IPS-18a (cell line): Measurements from ENCODE around the gene RHBDD1.

Experiments
- H3K27ac ChIP-seq: one replicate; pipeline ENCODE4 v1.5.1; 2013; ENCODE audit warnings: low read length
- H3K27me3 ChIP-seq: one replicate; pipeline ENCODE4 v1.6.1; 2013; ENCODE audit warnings: mild to moderate bottlenecking, low read length; ENCODE audit not compliant: control insufficient read depth, insufficient read depth
- H3K36me3 ChIP-seq: one replicate; pipeline ENCODE4 v1.6.1; 2013; ENCODE audit warnings: low read depth, low read length; ENCODE audit not compliant: control insufficient read depth
- H3K4me1 ChIP-seq: one replicate; pipeline ENCODE4 v1.6.1; 2013; ENCODE audit warnings: low read depth, low read length; ENCODE audit not compliant: control insufficient read depth
- H3K4me3 ChIP-seq: one replicate; pipeline ENCODE4 v1.5.1; 2013; ENCODE audit warnings: low read length
- H3K9ac ChIP-seq: one replicate; pipeline ENCODE4 v1.6.1; 2013; ENCODE audit warnings: mild to moderate bottlenecking, low read length, moderate library complexity
- H3K9me3 ChIP-seq: one replicate; pipeline ENCODE4 v1.6.1; 2013; ENCODE audit warnings: low read depth, low read length; ENCODE audit not compliant: control insufficient read depth

RHBDD1 gene

DNA sequence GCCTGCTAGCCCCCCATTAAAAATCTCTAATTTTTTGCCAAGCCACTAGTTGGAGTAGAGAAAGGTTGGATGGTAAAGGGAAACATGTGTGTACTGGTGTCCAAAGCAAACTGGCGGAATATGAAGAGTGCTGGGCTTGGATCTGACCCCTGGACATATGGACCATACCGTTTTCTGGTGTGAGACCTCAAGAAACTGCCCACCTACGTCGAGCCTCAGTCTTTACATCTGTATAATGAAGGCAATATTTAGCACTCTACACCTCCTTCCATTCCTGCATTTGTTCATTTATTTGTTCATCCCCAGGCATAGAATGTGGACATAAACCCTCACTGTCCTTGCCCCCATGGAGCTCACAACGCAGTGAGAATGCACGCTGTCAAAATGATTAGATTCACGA, 142.4 kb downstream of the RHBDD1 start:
- Histone ChIP-seq H3K4me3 (no peak overlapping the region), H3K27ac (no peak overlapping the region), H3K9ac (no peak overlapping the region), H3K9me3 (no peaks in the 10 kb centered on the region), H3K27me3 (no peaks in the 10 kb centered on the region), H3K36me3 (no peaks in the 10 kb centered on the region), H3K4me1 (no peaks in the 10 kb centered on the region)

GRCh38 chr2:226979004-226979403, 143.2 kb downstream of the RHBDD1 start:
- no peak overlapping the region for H3K27ac ChIP-seq
- H3K9ac ChIP-seq, result no peak overlapping the region
- no peaks in the 10 kb centered on the region for H3K27me3 ChIP-seq
- H3K36me3 ChIP-seq, result no peaks in the 10 kb centered on the region
- no peaks in the 10 kb centered on the region for H3K9me3 ChIP-seq
- H3K4me3 ChIP-seq, result no peak overlapping the region
- no peaks in the 10 kb centered on the region for H3K4me1 ChIP-seq

- H3K9me3 ChIP-seq, result no peaks in the 10 kb centered on the region
- H3K27ac ChIP-seq, result no peak overlapping the region
- H3K27me3 ChIP-seq, result no peaks in the 10 kb centered on the region
- no peaks in the 10 kb centered on the region for H3K36me3 ChIP-seq
- H3K4me1 ChIP-seq, result peaks cover 5% of the 10 kb centered on the region
- H3K4me3 ChIP-seq, result no peak overlapping the region
- H3K9ac ChIP-seq, result no peak overlapping the region
Observed at GRCh38 chr2:226981791-226982326, 146.0 kb downstream of the RHBDD1 start.

GRCh38 chr2:226983895-226984749, 148.3 kb downstream of the RHBDD1 start:
- no peaks in the 10 kb centered on the region for H3K36me3 ChIP-seq
- no peak overlapping the region for H3K9ac ChIP-seq
- no peaks in the 10 kb centered on the region for H3K27me3 ChIP-seq
- no peak overlapping the region for H3K27ac ChIP-seq
- peaks cover 5% of the 10 kb centered on the region for H3K4me1 ChIP-seq
- H3K9me3 ChIP-seq, result no peaks in the 10 kb centered on the region
- no peak overlapping the region for H3K4me3 ChIP-seq

GRCh38 chr2:226984750-226985582, 149.1 kb downstream of the RHBDD1 start:
- Histone ChIP-seq H3K4me3 (no peak overlapping the region), H3K36me3 (no peaks in the 10 kb centered on the region), H3K27me3 (no peaks in the 10 kb centered on the region), H3K27ac (no peak overlapping the region), H3K9me3 (no peaks in the 10 kb centered on the region), H3K9ac (no peak overlapping the region), H3K4me1 (peaks cover 5% of the 10 kb centered on the region)

DNA sequence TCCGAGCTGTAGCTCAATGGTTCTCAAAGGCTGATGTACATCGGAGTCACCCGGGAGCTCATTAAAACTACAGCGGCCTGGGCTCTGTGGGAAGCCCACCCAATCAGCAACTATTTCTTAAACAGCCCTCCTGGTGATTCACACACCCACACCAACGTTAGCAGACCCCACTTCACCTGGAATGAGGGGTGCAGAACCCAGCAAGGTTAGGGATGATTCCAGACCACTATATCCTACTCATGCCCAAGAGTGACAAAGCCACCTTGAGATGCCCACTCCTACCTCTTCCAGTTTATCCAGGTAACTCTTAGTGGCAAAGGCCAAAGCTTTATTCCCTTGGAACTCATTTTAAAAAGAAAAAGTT, 149.7 kb downstream of the RHBDD1 start:
- Histone ChIP-seq H3K4me3 (no peak overlapping the region), H3K9me3 (no peaks in the 10 kb centered on the region), H3K27me3 (no peaks in the 10 kb centered on the region), H3K4me1 (peaks cover 5% of the 10 kb centered on the region), H3K9ac (no peak overlapping the region), H3K36me3 (no peaks in the 10 kb centered on the region), H3K27ac (no peak overlapping the region)

DNA sequence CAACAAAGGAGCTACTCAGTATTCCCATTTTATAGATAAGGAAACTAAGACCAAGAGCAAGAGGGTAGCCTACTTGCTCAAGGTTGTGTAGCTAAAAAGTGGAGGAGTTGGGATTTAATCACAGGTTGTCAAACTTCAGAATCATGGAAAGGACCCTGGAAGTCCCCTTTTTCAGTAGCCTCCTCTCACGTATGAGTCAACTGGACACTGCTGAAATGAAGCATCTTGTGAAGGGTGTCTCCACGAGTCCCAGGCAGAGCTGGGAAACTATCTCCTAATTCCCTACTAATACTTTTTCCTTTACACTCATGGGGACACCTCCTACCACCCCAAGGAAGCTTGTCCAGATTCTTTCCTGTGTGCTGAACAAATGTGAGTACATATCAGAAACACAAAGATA, 155.8 kb downstream of the RHBDD1 start:
- H3K9me3 ChIP-seq, result no peaks in the 10 kb centered on the region
- H3K9ac ChIP-seq, result no peak overlapping the region
- H3K4me3 ChIP-seq, result no peak overlapping the region
- H3K27me3 ChIP-seq, result no peaks in the 10 kb centered on the region
- H3K4me1 ChIP-seq, result no peaks in the 10 kb centered on the region
- no peak overlapping the region for H3K27ac ChIP-seq
- peaks cover 4% of the 10 kb centered on the region for H3K36me3 ChIP-seq

GRCh38 chr2:226993171-226993570, 157.3 kb downstream of the RHBDD1 start:
- peaks cover 4% of the 10 kb centered on the region for H3K36me3 ChIP-seq
- no peak overlapping the region for H3K9ac ChIP-seq
- H3K27me3 ChIP-seq, result no peaks in the 10 kb centered on the region
- H3K9me3 ChIP-seq, result no peaks in the 10 kb centered on the region
- no peak overlapping the region for H3K27ac ChIP-seq
- no peak overlapping the region for H3K4me3 ChIP-seq
- H3K4me1 ChIP-seq, result no peaks in the 10 kb centered on the region

- H3K9ac ChIP-seq, result no peak overlapping the region
- no peaks in the 10 kb centered on the region for H3K27me3 ChIP-seq
- H3K9me3 ChIP-seq, result no peaks in the 10 kb centered on the region
- no peaks in the 10 kb centered on the region for H3K4me1 ChIP-seq
- H3K4me3 ChIP-seq, result no peak overlapping the region
- H3K27ac ChIP-seq, result no peak overlapping the region
- H3K36me3 ChIP-seq, result peaks cover 4% of the 10 kb centered on the region
Observed at GRCh38 chr2:226994775-226995174, 158.9 kb downstream of the RHBDD1 start.

DNA sequence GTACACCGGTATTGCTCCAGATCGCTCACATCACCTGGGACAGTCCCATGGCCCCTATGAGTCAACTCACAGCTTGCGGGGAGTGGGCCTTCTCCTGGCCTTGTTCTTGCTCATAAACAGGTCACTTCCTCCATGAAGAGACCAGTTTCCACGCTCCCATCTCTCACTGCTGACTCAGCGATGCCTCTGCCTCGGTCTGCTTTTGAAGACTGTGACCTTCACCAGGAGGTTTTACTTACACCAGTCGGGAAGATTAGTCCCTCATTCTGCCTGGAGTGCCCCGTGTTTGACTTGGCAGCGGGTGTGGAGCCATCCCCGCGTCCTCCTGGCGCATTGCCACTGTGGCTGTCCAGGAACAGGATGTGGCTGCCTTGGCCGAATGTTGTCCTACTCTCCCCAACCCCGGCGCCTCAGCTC, 159.8 kb downstream of the RHBDD1 start:
- no peaks in the 10 kb centered on the region for H3K4me1 ChIP-seq
- H3K27ac ChIP-seq, result no peak overlapping the region
- H3K4me3 ChIP-seq, result no peak overlapping the region

GRCh38 chr2:226999661-227000060, 163.8 kb downstream of the RHBDD1 start:
- Histone ChIP-seq H3K36me3 (peaks cover 4% of the 10 kb centered on the region), H3K27ac (no peak overlapping the region), H3K27me3 (no peaks in the 10 kb centered on the region), H3K4me3 (no peak overlapping the region), H3K9ac (no peak overlapping the region), H3K4me1 (no peaks in the 10 kb centered on the region), H3K9me3 (no peaks in the 10 kb centered on the region)

More for the DNA sequence above, 159.8 kb downstream of the RHBDD1 start:
- H3K27me3 ChIP-seq, result no peaks in the 10 kb centered on the region
- peaks cover 4% of the 10 kb centered on the region for H3K36me3 ChIP-seq
- H3K9me3 ChIP-seq, result no peaks in the 10 kb centered on the region
- H3K9ac ChIP-seq, result no peak overlapping the region
